Measurements from ENCODE around the gene FOXE1. TPM values are rescaled to one million over a fixed set of nuclear protein-coding genes. Genes with fewer than 3 reads are reported as not detected.

FOXE1 gene
- polyA plus RNA-seq, 1 experiment = 5.3 TPM

DNA sequence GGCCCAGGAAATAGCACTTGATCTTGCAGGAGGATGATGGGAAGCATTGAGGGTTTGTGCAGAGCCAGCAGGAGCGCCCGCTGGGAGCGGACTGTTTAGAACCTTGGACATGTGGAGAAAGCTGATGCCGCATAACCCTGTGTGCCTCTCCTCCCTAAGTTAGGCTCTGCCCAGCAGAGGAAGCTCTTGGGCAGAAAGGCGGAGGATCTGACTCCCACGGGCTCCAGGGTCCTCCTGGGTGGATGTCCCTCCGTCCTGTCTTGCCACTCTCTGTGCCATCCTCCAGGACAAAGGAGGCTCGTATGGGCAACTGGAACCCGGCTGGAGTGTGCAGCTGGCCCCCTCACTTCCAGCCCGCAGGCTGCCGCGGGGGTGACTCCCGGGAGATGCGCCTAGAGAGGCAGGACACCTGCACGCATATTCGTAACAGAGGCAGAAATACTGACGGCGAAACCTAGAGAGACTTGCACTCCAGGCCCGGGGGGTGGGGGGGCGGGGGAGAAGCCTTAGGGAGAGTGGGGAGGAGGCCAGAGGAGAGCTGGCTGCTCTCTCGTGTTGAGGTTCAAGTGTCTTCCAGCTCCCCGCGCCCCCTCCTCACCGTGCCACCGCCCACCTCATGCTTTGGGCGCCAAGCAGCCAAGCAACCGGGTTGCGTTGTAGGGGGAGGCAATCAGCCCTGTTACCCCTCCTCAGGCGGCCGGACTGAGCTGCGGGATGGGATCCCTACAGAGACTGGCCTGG, 5.4 kb upstream of the FOXE1 start:
- TF ChIP-seq, protein P1, sequence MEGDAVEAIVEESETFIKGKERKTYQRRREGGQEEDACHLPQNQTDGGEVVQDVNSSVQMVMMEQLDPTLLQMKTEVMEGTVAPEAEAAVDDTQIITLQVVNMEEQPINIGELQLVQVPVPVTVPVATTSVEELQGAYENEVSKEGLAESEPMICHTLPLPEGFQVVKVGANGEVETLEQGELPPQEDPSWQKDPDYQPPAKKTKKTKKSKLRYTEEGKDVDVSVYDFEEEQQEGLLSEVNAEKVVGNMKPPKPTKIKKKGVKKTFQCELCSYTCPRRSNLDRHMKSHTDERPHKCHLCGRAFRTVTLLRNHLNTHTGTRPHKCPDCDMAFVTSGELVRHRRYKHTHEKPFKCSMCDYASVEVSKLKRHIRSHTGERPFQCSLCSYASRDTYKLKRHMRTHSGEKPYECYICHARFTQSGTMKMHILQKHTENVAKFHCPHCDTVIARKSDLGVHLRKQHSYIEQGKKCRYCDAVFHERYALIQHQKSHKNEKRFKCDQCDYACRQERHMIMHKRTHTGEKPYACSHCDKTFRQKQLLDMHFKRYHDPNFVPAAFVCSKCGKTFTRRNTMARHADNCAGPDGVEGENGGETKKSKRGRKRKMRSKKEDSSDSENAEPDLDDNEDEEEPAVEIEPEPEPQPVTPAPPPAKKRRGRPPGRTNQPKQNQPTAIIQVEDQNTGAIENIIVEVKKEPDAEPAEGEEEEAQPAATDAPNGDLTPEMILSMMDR (IDR thresholded peaks at IDR 0.05; ENCODE audit: insufficient read depth, low read depth, low read length) = no peak
- no peaks in the 10 kb centered on the region for H3K36me3 ChIP-seq (ENCODE audit: control insufficient read depth, insufficient read depth, low read length)
- no peak for DNase-seq (ENCODE audit: low read depth)
- ChIA-PET POLR2A (no interaction called here), CTCF (interaction anchor here (0.9 to 1.8 kb wide), 8 partner anchors 10 to 139 kb away, joined by 3 to 6 read pairs (median 3); no protein-coding TSS in a partner anchor)
- H3K27me3 ChIP-seq (ENCODE audit: control insufficient read depth, insufficient read depth, low read length) = peaks cover 52% of the 10 kb centered on the region
- no peak overlapping the region for H3K4me3 ChIP-seq (ENCODE audit: low read depth, low read length)

DNA sequence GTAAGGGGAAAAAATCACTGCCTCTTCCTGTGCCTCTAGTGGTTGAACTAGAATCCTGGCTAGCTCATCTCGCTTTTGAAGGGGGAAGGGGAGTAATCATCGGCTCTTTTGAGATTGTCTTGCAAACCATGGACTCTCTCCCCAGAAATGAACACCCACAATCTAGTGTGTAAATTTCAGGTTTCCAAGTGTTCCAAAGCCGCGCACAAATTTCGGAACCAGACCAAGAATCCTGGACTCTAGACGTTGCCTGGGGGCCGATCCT, 4.9 kb upstream of the FOXE1 start:
- POLR2A ChIA-PET = no interaction called here
- Histone ChIP-seq H3K27me3 (ENCODE audit: control insufficient read depth, insufficient read depth, low read length) (peaks cover 54% of the 10 kb centered on the region), H3K36me3 (ENCODE audit: control insufficient read depth, insufficient read depth, low read length) (no peaks in the 10 kb centered on the region), H3K4me3 (ENCODE audit: low read depth, low read length) (no peak overlapping the region)
- DNase-seq (ENCODE audit: low read depth) = no peak
- TF ChIP-seq, protein P1 (IDR thresholded peaks at IDR 0.05; ENCODE audit: insufficient read depth, low read depth, low read length) = peak; percentile 40; the same call in 1 of the 2 replicates
- CTCF ChIA-PET = interaction anchor here (0.9 to 1.8 kb wide), 7 partner anchors 10 to 139 kb away, joined by 3 to 6 read pairs (median 3); no protein-coding TSS in a partner anchor

DNA sequence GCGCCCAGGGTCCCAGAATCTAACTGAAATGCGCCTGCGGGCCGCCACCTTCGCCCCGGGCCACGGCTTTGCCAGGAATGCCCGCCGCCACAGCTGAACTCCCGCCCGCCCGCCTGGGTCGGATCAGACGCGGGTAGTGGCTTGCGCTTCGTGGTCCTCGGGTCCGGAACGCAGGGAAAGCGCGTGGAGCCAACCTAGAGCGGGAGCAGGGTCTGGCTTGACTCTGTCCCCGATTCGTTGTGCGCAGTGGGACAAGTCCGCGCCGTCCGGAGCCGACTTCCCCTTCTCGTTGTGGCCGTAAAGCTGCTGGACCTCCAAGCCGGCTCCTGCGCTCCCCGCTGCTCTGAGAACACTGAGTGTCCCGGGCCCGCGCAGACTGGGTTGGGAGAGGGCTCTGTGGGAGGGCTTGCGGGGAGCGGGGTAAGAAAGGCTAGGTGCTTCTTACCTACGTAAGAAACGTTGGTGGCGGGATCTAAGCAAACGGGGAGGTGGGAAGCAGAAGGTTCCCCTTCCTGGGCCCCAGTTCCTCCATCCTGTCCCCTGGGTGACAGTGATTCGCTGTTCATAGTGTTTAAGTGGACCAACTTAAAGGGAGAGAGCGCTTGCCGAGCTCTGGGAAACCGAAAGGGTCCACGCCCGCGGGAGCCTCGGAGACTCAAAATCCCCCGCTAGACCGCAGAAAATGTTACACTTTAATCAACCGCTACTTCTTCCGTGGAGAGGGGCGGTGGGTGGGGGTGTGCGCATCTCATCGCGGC, 4.4 kb upstream of the FOXE1 start:
- H3K27me3 ChIP-seq (ENCODE audit: control insufficient read depth, insufficient read depth, low read length) = peaks cover 57% of the 10 kb centered on the region
- no peak for DNase-seq (ENCODE audit: low read depth)

DNA sequence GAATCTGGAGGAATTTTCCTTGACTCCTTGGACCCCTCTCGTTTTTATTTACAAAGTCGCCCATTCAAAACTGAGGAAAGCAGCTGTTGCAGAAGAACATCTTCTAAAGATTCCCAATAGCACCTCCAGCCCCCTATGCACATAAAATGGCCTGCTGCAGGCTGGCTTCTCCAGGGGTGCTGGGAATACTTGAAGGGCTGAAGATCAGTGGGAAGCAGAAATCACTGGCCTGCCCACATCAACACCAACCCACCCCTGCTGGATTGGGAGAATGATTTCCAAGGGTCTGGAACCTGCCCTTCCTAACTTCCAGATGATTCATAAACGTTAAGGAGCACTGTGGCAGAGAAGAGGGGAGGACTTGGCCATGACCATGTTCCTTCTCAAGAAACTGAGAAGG, 3.0 kb upstream of the FOXE1 start:
- POLR2A ChIA-PET = no interaction called here

More for the DNA sequence above, 4.4 kb upstream of the FOXE1 start:
- Histone ChIP-seq H3K36me3 (ENCODE audit: control insufficient read depth, insufficient read depth, low read length) (no peaks in the 10 kb centered on the region), H3K4me3 (ENCODE audit: low read depth, low read length) (no peak overlapping the region; the same call in 1 of the 2 replicates)
- TF ChIP-seq, protein P1 (IDR thresholded peaks at IDR 0.05; ENCODE audit: insufficient read depth, low read depth, low read length) = no peak
- ChIA-PET POLR2A (no interaction called here), CTCF (interaction anchor here (0.9 to 1.8 kb wide), 7 partner anchors 9 to 135 kb away, joined by 3 to 6 read pairs (median 3); no protein-coding TSS in a partner anchor)

More for the DNA sequence above, 3.0 kb upstream of the FOXE1 start:
- TF ChIP-seq, protein P1 (IDR thresholded peaks at IDR 0.05; ENCODE audit: insufficient read depth, low read depth, low read length) = no peak
- Histone ChIP-seq H3K36me3 (ENCODE audit: control insufficient read depth, insufficient read depth, low read length) (no peaks in the 10 kb centered on the region), H3K4me3 (ENCODE audit: low read depth, low read length) (no peak overlapping the region), H3K27me3 (ENCODE audit: control insufficient read depth, insufficient read depth, low read length) (peaks cover 65% of the 10 kb centered on the region)
- CTCF ChIA-PET = no interaction called here
- DNase-seq (ENCODE audit: low read depth) = no peak

Measured in BJ (cell line).